Activated CD4-positive, alpha-beta T cell treated with anti-CD3 and anti-CD28 coated beads for 48 hours (primary cell): ENCODE results near the gene ZBTB5.

Source experiments
- DNase-seq: peaks from one replicate; pipeline ENCODE4 v3.0.0-alpha.2; 2020

Gene ZBTB5

GRCh38 chr9:37421914-37422288, 43.3 kb downstream of the ZBTB5 start:
- DNase-seq = peak; percentile 18

DNA sequence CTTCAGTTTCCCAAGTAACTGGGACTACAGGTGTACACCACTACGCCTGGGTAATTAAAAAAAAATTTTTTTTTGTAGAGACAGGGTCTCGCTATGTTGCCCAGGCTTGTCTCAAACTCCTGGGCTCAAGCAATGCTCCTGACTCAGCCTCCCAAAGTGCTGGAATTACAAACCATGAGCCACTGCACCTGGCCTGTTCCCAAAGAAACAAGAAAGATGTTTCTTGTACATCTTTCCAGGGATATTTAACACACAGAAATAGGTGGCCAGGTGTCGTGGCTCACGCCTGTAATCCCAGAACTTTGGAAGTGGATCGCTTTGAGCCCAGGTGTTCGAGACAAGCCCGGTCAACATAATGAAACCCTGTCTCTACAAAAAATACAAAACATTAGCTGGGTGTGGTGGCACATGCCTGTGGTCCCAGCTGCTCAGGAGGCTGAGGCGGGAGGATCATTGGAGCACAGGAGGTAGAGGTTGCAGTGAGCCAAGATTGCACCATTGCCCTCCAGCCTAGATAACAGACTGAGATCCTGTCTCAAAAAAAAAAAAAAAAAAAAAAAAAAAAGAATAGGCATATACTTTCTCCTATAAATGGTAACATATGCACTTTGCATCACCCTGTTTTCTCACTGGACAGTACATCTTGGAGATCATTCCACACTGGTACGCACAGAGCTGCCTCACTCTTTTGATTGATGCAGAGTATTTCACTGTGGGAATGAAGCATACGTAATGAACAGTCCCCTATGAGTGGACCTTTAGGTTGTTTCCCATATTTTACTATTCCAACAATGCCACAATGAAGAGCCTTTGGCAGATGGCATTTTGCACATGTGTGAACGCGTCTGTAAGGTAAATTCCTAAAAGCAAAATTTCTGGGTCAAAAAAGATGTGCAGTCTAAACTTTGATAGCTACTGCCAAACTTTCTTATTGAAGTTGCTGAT, 44.7 kb downstream of the ZBTB5 start:
- no peak for DNase-seq

DNA sequence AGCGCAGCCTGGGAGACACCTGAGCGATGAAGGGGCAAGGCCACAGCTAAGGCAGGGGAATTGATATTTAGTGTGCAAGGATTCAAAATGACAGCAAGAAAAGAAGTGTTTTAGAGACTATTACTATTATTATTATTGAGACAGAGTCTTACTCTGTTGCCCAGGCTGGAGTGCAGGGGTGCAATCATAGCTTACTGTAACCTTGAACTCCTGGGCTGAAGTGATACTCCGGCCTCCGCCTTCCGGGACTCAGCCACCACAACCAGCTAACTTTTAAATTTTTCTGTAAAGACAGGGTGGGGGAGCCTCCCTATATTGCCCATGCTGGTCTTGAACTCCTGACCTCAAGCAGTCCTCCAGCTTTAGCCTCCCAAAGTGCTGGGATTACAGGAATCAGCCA, 46.0 kb downstream of the ZBTB5 start:
- DNase-seq = no peak

- no peak for DNase-seq
Observed at GRCh38 chr9:37417857-37418618, 47.2 kb downstream of the ZBTB5 start.

- DNase-seq = no peak
Observed at GRCh38 chr9:37417252-37417803, 47.9 kb downstream of the ZBTB5 start.

- DNase-seq = peak; percentile 87
Observed at GRCh38 chr9:37415011-37415719, 50.1 kb downstream of the ZBTB5 start.

DNA sequence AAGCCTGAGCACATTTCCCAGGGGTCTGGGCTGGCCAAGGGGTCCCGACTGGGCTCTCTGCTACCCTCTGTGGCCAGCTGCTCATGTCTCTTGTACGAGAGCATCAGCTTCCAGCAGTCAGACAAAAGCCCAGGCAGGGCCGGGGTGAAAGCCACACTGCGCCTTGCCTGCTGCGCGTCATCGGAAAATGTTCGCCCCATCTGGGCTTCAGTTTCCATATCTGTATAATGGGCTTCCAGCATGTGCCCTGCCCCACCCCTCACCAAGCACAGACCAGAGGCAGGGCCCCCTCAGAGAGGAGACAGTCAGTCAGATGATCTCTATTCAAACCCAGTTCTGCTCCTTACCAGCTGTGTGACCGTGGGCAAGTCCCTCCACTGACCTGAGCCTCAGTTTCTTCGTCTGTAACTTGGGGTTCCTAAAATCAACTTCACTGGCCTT, 50.7 kb downstream of the ZBTB5 start:
- no peak for DNase-seq

DNA sequence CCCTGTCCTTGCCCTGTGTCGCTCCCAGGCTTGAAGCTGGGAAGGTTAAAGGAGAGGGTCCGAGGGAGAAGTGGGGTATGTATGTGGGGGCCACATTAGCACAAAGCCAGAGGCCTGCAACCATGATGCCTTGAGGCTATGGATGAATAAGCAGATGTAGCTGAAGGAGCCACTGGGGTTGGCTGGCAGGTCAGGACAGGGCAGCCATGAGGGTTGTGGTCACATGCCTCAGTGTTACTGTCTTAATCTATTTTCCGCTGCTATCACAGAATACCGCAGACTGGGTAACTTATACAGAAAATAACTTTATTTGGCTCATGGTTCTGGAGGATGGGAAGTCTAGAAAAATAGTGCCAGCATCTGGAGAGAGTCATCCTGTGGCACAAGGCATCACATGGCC, 51.9 kb downstream of the ZBTB5 start:
- DNase-seq = no peak

DNA sequence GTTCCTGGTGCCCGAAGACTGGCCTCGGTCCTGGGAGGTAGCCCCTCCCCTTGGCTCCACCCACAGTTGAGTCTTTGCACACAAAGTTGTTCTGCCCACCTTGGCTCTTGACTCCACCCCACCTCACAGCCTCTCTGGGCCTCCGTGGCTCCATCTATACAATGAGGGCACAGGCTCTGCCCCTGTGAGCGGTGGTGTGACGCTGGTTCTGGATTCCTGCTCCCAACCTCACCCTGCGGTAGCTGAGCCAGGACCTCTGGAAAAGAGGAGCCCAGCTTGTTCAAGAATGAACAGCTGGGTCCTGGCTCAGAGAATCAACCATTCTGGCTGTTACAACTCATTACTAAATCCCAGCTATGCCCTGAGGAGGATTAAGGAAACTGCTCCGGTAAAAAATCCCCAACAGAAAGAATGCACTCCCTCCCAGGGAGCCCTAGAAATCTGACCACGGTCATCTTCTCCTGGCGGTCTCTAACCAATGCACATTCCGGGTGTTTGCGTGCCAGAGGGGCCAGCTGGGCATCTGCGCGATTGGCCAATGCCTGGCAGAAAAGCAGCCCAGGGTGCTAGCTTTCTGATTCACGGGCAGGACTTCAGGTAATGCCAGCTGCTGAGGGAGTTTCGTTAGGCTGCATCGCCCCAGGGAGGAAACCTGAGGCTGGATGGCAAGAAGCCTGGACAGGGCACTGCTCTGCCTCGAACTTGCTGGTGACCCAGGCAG, 52.7 kb downstream of the ZBTB5 start:
- DNase-seq = no peak

DNA sequence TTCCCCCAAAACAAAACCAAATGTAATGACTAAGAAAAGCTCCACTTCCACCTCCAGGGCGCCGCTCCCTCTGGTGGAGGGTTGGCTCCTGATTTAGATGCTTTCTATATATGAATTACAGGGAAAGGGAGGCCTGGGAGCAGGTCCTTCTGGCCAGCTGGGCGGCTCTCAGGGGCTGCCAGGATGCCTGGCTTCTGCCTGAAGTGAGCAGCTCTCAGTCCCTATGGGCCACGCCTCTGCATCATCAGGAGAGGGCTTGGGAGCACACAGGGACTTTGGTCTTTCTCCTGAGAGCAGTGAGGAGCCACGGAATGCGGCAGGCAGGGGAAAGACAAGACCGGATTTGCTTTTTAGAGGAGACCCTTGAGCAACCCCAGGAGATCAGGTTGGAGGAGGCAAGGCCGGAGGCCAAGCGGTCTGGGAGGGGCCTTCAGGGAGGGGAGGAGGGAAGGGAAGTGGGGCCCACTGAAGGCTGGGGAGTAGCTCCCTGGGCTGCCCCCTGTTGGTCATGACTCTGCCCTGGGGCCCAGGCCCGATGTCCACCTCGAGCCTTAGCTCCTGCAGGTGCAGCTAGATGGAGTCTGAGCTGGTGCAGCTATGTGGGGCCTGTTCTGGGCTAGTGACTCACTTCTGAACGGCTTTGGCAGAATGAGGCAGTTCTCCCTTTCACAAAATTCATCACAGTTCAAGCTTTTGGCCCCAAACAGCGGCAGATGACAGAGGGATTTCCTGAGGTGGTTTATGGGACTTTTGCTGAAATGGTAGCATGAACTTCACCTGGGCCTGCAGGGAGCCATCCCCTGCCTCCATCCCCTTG, 54.1 kb downstream of the ZBTB5 start:
- peak; percentile 56 for DNase-seq

DNA sequence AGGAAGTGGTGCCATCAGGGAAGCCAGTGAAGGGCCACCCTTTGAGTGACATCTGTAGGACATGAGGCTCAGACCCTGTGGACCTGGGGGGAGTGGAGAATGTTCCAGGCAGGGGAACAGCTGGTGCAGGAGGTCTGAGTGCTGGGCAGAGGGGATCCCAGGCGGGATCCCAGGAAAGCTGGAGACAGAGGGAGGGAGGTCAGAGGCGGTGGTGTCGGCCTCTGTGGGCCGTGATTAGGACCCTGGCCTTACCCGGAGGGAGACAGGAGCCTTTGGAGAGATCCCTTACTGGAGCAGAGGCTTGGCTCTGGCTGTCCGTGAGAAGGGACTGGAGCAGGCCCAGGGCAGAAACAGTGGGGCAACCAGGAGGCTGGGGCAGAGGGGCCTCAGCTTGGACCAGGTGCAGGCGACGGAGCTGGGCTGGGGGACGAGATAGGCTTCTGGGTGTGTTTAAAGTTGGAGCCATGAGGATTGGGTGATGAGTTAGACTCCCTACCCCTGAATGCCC, 54.8 kb downstream of the ZBTB5 start:
- DNase-seq = no peak

DNA sequence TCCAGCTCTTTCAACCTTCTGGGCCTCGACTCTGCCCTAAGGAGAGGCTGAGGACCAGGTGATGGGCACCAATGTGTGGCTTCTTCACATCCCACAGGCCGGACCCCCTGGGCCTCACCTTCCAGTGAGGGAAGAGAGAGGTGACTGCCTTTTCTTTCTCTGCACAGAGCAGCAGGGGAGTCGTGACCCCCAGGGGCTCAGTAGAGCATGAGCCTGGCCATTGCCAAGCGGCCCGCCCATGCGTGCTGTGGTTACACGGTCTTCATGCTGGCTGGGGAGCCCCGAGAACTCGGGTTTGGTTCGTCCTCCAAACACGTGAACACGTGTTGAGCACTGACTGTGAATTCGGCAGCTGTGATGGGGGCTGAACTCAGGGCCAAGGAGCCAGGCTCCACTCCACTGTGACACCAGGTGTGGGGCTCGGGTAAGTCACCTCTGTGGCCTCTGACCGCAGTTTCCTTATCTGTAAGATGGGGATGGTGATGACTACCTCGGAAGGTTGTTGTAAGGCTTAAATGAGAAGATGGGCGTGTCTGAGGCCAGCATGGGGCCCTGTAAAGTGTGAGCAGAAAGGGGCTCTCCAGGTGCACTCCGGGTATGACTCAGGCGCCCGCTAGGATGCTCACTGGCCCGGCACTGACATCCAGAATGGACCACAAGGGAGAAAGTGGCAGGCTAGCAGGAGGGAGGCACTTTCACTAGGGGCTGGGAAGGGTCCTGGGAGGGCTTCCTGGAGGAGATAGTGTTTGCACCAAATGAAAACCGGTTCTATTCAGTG, 56.1 kb downstream of the ZBTB5 start:
- DNase-seq = peak; percentile 78

- no peak for DNase-seq
Observed at GRCh38 chr9:37407468-37407867, 57.8 kb downstream of the ZBTB5 start.

DNA sequence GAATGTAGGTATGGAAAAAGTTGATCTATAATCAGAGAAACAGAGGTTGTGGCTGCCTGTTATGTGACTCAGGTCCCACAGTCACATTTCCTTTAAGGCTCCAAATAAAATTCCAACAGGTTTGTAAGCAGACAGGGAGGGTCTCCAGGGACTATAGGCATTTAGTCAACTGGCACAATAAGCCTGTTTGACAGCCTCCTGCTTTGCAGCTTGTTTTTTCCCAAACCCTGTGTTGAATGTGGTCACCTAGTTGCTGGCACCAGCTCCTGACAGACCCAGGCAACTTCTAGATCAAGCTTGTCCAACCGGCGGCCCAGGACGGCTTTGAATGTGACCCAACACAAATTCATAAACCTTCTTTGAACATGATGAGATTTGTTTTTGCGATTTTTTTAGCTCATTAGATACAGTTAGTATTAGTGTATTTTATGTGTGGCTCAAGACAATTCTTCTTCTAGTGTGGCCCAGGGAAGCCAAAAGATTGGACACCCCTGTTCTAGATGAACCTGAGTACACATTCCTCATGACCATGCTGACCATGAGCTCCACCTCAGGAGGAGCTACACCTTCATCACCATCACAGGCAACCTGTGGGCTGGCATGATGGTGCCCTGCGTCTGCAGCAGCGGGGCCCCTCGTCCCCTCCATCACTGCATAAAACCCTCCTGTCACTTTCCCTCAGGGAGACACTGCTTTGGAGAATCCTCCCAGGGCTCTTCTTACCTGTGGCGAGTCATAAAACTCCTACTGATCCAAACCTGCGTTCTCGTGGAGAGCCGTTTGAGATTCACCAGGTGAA, 58.4 kb downstream of the ZBTB5 start:
- DNase-seq = no peak

- no peak for DNase-seq
Observed at GRCh38 chr9:37405764-37406380, 59.4 kb downstream of the ZBTB5 start.

DNA sequence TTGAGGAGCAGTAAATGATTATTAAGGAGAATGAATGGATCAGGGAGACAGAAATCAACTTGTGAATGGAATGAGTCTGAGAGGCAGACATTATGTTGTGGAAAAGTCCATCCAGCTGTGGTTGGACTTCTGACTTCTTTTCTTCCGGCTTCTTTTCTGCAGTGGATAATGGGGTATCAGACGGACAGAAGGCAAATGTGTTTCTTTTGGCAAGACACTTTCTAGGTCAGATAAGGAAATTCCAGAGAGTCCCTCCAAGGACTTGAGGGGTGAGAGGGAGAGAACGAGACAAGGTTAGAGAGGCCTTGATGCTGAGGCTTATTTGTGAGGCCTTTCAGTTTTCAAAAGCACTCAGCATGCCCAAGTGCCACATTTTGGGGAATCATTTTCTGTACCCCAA, 59.9 kb downstream of the ZBTB5 start:
- DNase-seq = no peak

GRCh38 chr9:37404590-37404989, 60.7 kb downstream of the ZBTB5 start:
- no peak for DNase-seq

DNA sequence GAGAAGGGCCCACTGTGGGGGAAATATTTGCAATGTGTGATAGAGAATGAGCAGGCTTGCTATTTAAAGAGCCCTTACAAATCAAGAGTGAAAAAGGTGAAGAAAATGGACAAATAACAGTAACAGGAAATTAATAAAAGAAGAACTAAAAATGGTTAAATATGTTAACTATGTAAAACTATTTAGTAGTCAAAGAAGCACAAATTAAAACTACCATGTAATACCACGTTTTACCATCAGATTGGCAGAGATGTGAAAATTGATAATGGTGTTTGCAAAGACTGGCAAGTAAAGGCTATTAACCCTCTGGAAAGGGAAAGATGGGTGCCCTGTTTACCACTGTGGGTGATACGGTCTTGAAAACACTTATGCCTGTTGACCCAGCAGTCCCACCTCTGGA, 65.9 kb downstream of the ZBTB5 start:
- DNase-seq = no peak

GRCh38 chr9:37398464-37399025, 66.7 kb downstream of the ZBTB5 start:
- no peak for DNase-seq
